ENCODE data around the gene ACOT8. TPM values are rescaled to one million over a fixed set of nuclear protein-coding genes. Genes with fewer than 3 reads are reported as not detected.

Gene ACOT8
- total RNA-seq: 15.5 and 15.8 TPM in 2 replicates
- 50.9 and 58.8 TPM in 2 replicates for polyA plus RNA-seq
- 28.4 and 35.1 TPM in 2 replicates for polyA plus RNA-seq (2011; cell fraction: cytosol; rRNA removed)
- polyA plus RNA-seq (2011; cell fraction: nucleus; rRNA removed): 35.4 and 40.5 TPM in 2 replicates
- 16.9 and 19.9 TPM in 2 replicates for polyA plus RNA-seq (2012)
- 20.7 and 22.3 TPM in 2 replicates for polyA minus RNA-seq
- 20.2 TPM for polyA minus RNA-seq (2011; cell fraction: cytosol; rRNA and poly(A)+ RNA removed)
- 15.9 and 17.7 TPM in 2 replicates for polyA minus RNA-seq (2011; cell fraction: nucleus; rRNA and poly(A)+ RNA removed)
- percentile 59 among the genes with signal in this experiment for Bru-seq, nascent RNA
- BruChase-seq, experiment 1, labeled RNA remaining after a 6-hour chase: percentile 47 among the genes with signal in this experiment
- BruChase-seq, experiment 2, labeled RNA remaining after a 2-hour chase: percentile 55 among the genes with signal in this experiment
- long read RNA-seq, transcript ACOT8-201 (6 exons, 1,168 nt): major isoform, 34 of 108 reads
- long read RNA-seq, partial matches to known transcripts: 59 of 108 reads
- long read RNA-seq, other reads (novel, unspliced or antisense): 3 of 108 reads

- ChIA-PET POLR2A (interaction anchor here (0.6 to 1.7 kb wide), 2 partner anchors 24 to 46 kb away, joined by 5 to 7 read pairs; partner anchors contain the start of gene ZSWIM1), CTCF (interaction anchor here (1.1 to 1.9 kb wide), 4 partner anchors 17 to 59 kb away, joined by 3 to 10 read pairs (median 4); no protein-coding TSS in a partner anchor)
- H4K20me1 ChIP-seq (replicated peaks; ENCODE audit: control insufficient read depth, extremely low read depth, insufficient read depth, low read length): no peaks in the 10 kb centered on the region
- H3K4me2 ChIP-seq (ENCODE audit: insufficient read depth, low read length): peak within 1 kb of the TSS; percentile 82
- intact Hi-C loops (cut with micrococcal nuclease) (loop anchor here (1.0 to 2.0 kb wide), 6 partner anchors 23 to 78 kb away; partner anchors contain the start of genes CTSA, NEURL2, PCIF1 and UBE2C), dilution Hi-C loops (cut with MboI; ENCODE audit: extremely low pct_ligation_motif_present, low sequenced_read_pairs) (no loop called here)
- peak within 1 kb of the TSS; percentile 51 for H3K27ac ChIP-seq (ENCODE audit: insufficient read depth, low read depth, low read length)
- no peaks in the 10 kb centered on the region for H3K9me1 ChIP-seq (replicated peaks; ENCODE audit: control insufficient read depth, extremely low read depth, insufficient read depth, low read length)
- DNase-seq (ENCODE audit: low read depth, low spot score) (peak; percentile 99), FAIRE-seq (peak; percentile 100)
- BruUV-seq (replicated peaks): no TSS peak
- H3K9ac ChIP-seq (replicated peaks; ENCODE audit: extremely low read depth, insufficient read depth, low read length): peak within 1 kb of the TSS; percentile 48
- peak within 1 kb of the TSS; percentile 32 to 78 (median 66) for H3K4me3 ChIP-seq (replicated peaks in 1 of 3; ENCODE audit: insufficient read depth in 1 of 3, low read depth in 1 of 3, low read length in 3 of 3)
- H3K36me3 ChIP-seq (ENCODE audit: control insufficient read depth in 2 of 2, extremely low read depth in 1 of 2, insufficient read depth in 2 of 2, low read length in 2 of 2): no peaks in the 10 kb centered on the region
- no peaks in the 10 kb centered on the region for H3K27me3 ChIP-seq (ENCODE audit: control insufficient read depth in 2 of 2, insufficient read depth in 2 of 2, low read length in 2 of 2)
- H2AFZ ChIP-seq (ENCODE audit: low read depth, low read length): peak within 1 kb of the TSS; percentile 77
- H3K9me3 ChIP-seq (replicated peaks; ENCODE audit: control insufficient read depth, insufficient read depth, low read length): no peaks in the 10 kb centered on the region
- peaks cover 9% of the 10 kb centered on the region for H3K79me2 ChIP-seq (ENCODE audit: control insufficient read depth, insufficient read depth, low read length)
- TF ChIP-seq POLR2AphosphoS5 (IDR thresholded peaks at IDR 0.05; ENCODE audit: insufficient read depth, low read depth, low read length) (peak; percentile 75), POLR2A (IDR thresholded peaks at IDR 0.05; ENCODE audit: low read depth, low read length) (peak; percentile 91), EZH2 (IDR thresholded peaks at IDR 0.05; ENCODE audit: borderline replicate concordance, low read depth, low read length, severe bottlenecking) (no peak)
- peaks cover 12% of the 10 kb centered on the region for H3K4me1 ChIP-seq (ENCODE audit: control insufficient read depth, extremely low read depth, insufficient read depth, low read length)
These were observed at the start of gene ACOT8, which contains the start of gene ZSWIM3 for GRCh38 chr20:45857114-45857881. Gene ACOT8 (minus strand): TSS chr20:45857392. CDS start chr20:45857315, 77 bp downstream. Gene ZSWIM3 (plus strand): TSS chr20:45857614. CDS start chr20:45857826, 212 bp downstream.
